HEK293T (cell line): ENCODE measurements around the gene SUGCT.

Experiments
- ARNT ChIP-seq: fragments of 450-650 bp; IDR thresholded peaks from 2 replicates; pipeline ENCODE4 v1.6.1; 2017; ENCODE audit warnings: mild to moderate bottlenecking
- BHLHE40 ChIP-seq: fragments of 450-650 bp; IDR thresholded peaks from 2 replicates; pipeline ENCODE4 v1.6.1; 2016; ENCODE audit warnings: mild to moderate bottlenecking, moderate library complexity, borderline replicate concordance
- CTBP1 ChIP-seq: fragments of 450-650 bp; IDR thresholded peaks from 2 replicates; pipeline ENCODE4 v1.6.1; 2016; ENCODE audit warnings: borderline replicate concordance
- ELF4 ChIP-seq: fragments of 450-650 bp; IDR thresholded peaks from 2 replicates; pipeline ENCODE4 v1.6.1; 2017; ENCODE audit warnings: antibody characterized with exemption
- FOXM1 ChIP-seq: fragments of 450-650 bp; IDR thresholded peaks from 2 replicates; pipeline ENCODE4 v1.6.1; 2017; ENCODE audit warnings: mild to moderate bottlenecking, borderline replicate concordance
- NFRKB ChIP-seq: fragments of 450-650 bp; IDR thresholded peaks from 2 replicates; pipeline ENCODE4 v1.6.1; 2016; ENCODE audit warnings: mild to moderate bottlenecking, moderate library complexity
- SP1 ChIP-seq: fragments of 450-650 bp; IDR thresholded peaks from 2 replicates; pipeline ENCODE4 v1.6.1; 2017
- SUZ12 ChIP-seq: fragments of 450-650 bp; IDR thresholded peaks from 2 replicates; pipeline ENCODE4 v1.6.1; 2016; ENCODE audit warnings: mild to moderate bottlenecking
- TARDBP ChIP-seq: fragments of 450-650 bp; IDR thresholded peaks from 2 replicates; pipeline ENCODE4 v1.6.1; 2016
- ZNF384 ChIP-seq: fragments of 450-650 bp; IDR thresholded peaks from 2 replicates; pipeline ENCODE4 v1.6.1; 2016

- TF ChIP-seq NFRKB (no peak), ELF4 (no peak), BHLHE40 (no peak), ZNF384 (no peak), SUZ12 (no peak), FOXM1 (no peak), TARDBP (no peak), ARNT (no peak), SP1 (no peak), CTBP1 (no peak)
Measured at GRCh38 chr7:40873248-40873647, 738.4 kb downstream of the SUGCT start.
